ENCODE measurements around the gene INSYN2A. TPM values are rescaled to one million over a fixed set of nuclear protein-coding genes. Genes with fewer than 3 reads are reported as not detected.

INSYN2A gene
- total RNA-seq, 1 donor from 2014 or later, result 0.85 TPM

GRCh38 chr10:127236266-127236665 lies 39.9 kb upstream of the INSYN2A start:
- Mint-ChIP-seq H3K4me1 (ENCODE audit: unreplicated experiment) (no peaks in the 10 kb centered on the region), H3K9me3 (no peaks in the 10 kb centered on the region), H3K36me3 (peaks cover under 1% of the 10 kb centered on the region), H3K27ac (no peak overlapping the region), H3K4me3 (no peak overlapping the region), H3K27me3 (no peaks in the 10 kb centered on the region)
- TF ChIP-seq, protein P1, sequence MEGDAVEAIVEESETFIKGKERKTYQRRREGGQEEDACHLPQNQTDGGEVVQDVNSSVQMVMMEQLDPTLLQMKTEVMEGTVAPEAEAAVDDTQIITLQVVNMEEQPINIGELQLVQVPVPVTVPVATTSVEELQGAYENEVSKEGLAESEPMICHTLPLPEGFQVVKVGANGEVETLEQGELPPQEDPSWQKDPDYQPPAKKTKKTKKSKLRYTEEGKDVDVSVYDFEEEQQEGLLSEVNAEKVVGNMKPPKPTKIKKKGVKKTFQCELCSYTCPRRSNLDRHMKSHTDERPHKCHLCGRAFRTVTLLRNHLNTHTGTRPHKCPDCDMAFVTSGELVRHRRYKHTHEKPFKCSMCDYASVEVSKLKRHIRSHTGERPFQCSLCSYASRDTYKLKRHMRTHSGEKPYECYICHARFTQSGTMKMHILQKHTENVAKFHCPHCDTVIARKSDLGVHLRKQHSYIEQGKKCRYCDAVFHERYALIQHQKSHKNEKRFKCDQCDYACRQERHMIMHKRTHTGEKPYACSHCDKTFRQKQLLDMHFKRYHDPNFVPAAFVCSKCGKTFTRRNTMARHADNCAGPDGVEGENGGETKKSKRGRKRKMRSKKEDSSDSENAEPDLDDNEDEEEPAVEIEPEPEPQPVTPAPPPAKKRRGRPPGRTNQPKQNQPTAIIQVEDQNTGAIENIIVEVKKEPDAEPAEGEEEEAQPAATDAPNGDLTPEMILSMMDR (conservative IDR thresholded peaks at IDR 0.05), result no peak
- no peak for DNase-seq (ENCODE audit: extremely low spot score, unreplicated experiment)

- Mint-ChIP-seq H3K36me3 (no peaks in the 10 kb centered on the region), H3K9me3 (no peaks in the 10 kb centered on the region), H3K27ac (no peak overlapping the region), H3K4me1 (ENCODE audit: unreplicated experiment) (no peaks in the 10 kb centered on the region), H3K4me3 (no peak overlapping the region), H3K27me3 (no peaks in the 10 kb centered on the region)
- TF ChIP-seq, protein P1 (conservative IDR thresholded peaks at IDR 0.05), result no peak
- DNase-seq (ENCODE audit: extremely low spot score, unreplicated experiment), result no peak
These were observed 38.0 kb upstream of the INSYN2A start for GRCh38 chr10:127234306-127234800.

- TF ChIP-seq, protein P1 (conservative IDR thresholded peaks at IDR 0.05), result no peak
- Mint-ChIP-seq H3K27me3 (no peaks in the 10 kb centered on the region), H3K27ac (no peak overlapping the region), H3K36me3 (no peaks in the 10 kb centered on the region), H3K4me1 (ENCODE audit: unreplicated experiment) (peaks cover 4% of the 10 kb centered on the region), H3K9me3 (no peaks in the 10 kb centered on the region), H3K4me3 (no peak overlapping the region)
- DNase-seq (ENCODE audit: extremely low spot score, unreplicated experiment), result no peak
These were observed 31.9 kb upstream of the INSYN2A start for GRCh38 chr10:127228195-127228787.

DNA sequence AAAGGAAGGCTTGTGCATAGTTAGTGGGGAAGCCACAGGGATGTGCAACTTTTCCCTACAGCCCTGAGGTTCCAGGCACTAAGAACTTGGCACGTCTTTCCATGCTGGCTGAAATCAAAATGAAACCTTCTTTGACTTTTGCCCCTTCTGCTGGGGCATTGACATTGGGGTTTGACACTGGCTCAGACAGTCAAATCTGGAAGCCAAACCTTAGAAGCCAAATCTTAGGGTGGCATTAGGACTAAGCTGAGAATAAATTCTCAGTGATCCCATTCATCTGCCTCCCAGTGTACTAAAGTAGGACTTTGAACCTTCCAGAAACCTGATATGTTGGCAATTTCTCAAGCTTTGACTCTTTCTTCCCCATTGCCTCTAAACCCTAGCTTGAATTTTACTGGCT lies 31.3 kb upstream of the INSYN2A start:
- no peaks in the 10 kb centered on the region for H3K36me3 Mint-ChIP-seq
- H3K4me3 Mint-ChIP-seq, result no peak overlapping the region
- H3K27ac Mint-ChIP-seq, result no peak overlapping the region
- no peaks in the 10 kb centered on the region for H3K9me3 Mint-ChIP-seq
- peaks cover 4% of the 10 kb centered on the region for H3K4me1 Mint-ChIP-seq (ENCODE audit: unreplicated experiment)
- H3K27me3 Mint-ChIP-seq, result no peaks in the 10 kb centered on the region
- TF ChIP-seq, protein P1 (conservative IDR thresholded peaks at IDR 0.05), result no peak
- no peak for DNase-seq (ENCODE audit: extremely low spot score, unreplicated experiment)

GRCh38 chr10:127227027-127227426 lies 30.6 kb upstream of the INSYN2A start:
- Mint-ChIP-seq H3K9me3 (no peaks in the 10 kb centered on the region), H3K27me3 (no peaks in the 10 kb centered on the region), H3K4me3 (no peak overlapping the region), H3K27ac (no peak overlapping the region), H3K36me3 (no peaks in the 10 kb centered on the region), H3K4me1 (ENCODE audit: unreplicated experiment) (peaks cover 4% of the 10 kb centered on the region)
- TF ChIP-seq, protein P1 (conservative IDR thresholded peaks at IDR 0.05), result no peak
- no peak for DNase-seq (ENCODE audit: extremely low spot score, unreplicated experiment)
